GM12872 (cell line): ENCODE data around the gene NKX2-8.
A peak's percentile ranks its signal among the peaks of the same experiment; 100 is the strongest.

ENCODE experiments used
- CTCF ChIP-seq: IDR thresholded peaks from 3 replicates; pipeline ENCODE4 v1.5.1; 2011; ENCODE audit warnings: low read depth, mild to moderate bottlenecking, low read length, moderate library complexity; ENCODE audit not compliant: insufficient read depth

The NKX2-8 gene

GRCh38 chr14:36579573-36580140 is 2.8 kb downstream of the NKX2-8 start:
- TF ChIP-seq CTCF = no peak

GRCh38 chr14:36579001-36579555 is 3.3 kb downstream of the NKX2-8 start:
- TF ChIP-seq CTCF = no peak

- no peak for TF ChIP-seq CTCF
Measured at GRCh38 chr14:36570065-36570464, 12.3 kb downstream of the NKX2-8 start.

- peak; percentile 75 for TF ChIP-seq CTCF
Measured at GRCh38 chr14:36556811-36557433, 25.5 kb downstream of the NKX2-8 start.

GRCh38 chr14:36555998-36556743 is 26.2 kb downstream of the NKX2-8 start:
- no peak for TF ChIP-seq CTCF

GRCh38 chr14:36553656-36554260 is 28.7 kb downstream of the NKX2-8 start:
- peak; percentile 74 for TF ChIP-seq CTCF

DNA sequence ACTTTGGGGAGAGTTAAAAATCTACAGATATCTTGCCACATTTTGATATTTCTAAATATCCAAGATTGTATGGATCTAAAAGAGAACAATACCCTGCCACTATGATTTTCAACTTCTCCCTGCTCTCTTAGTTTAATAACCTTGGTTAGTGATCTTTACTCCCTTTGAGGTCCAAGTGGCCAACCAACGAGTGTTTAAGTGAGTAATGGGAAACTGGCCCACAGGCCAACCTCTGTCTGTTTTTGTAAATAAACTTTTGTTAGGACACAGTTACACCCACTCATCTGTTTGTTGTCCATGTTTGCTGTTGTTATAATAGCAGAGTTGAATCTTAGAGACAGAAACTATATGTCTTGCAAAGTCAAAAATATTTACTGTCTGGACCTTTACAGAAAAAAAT is 31.5 kb downstream of the NKX2-8 start:
- no peak for TF ChIP-seq CTCF
